ENCODE data around the gene BAHCC1.
"Not testable (repeated sequence)": the region's sequence is repeated elsewhere in the genome, so short reads cannot be mapped to it uniquely, and the experiment has no call there.

The BAHCC1 gene

DNA sequence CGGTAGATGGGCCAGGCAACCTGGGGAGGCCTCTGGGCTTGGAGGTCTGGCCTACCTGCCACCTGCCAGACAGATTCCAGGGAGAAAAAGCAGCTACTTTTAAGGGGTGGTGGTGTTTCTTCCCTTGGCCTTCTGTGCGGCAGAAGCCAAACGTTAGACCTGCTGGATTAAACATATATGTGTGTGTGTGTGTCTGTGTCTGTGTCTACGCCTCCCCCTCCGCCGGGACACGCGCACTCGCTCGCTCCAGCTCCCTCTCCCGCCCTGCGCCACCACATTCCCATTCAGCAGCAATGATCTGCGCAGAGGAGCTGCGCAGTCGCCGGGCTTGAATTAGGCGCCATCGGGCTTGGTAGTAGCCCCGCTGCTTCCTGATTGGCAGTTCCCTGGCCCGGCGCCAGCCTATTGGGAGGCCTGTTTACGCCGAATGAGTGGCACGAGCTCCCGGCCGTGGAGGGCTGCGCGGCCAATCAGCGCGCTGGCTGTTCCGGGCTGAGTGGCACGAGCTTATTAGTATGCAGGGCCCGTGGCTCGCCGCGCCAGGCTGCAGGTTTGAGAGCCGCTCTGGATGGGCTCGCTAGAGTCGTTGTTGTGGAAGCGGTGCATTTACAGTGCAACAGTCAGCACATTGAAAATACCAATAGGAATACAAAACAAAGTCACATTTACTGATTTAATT lies at the start of gene BAHCC1:
TSS of gene BAHCC1 (plus strand) at position 537 of the 679 bp plus-strand sequence. CDS start 4,283 bp downstream, outside the sequence.
- peak; percentile 87 for FAIRE-seq

DNA sequence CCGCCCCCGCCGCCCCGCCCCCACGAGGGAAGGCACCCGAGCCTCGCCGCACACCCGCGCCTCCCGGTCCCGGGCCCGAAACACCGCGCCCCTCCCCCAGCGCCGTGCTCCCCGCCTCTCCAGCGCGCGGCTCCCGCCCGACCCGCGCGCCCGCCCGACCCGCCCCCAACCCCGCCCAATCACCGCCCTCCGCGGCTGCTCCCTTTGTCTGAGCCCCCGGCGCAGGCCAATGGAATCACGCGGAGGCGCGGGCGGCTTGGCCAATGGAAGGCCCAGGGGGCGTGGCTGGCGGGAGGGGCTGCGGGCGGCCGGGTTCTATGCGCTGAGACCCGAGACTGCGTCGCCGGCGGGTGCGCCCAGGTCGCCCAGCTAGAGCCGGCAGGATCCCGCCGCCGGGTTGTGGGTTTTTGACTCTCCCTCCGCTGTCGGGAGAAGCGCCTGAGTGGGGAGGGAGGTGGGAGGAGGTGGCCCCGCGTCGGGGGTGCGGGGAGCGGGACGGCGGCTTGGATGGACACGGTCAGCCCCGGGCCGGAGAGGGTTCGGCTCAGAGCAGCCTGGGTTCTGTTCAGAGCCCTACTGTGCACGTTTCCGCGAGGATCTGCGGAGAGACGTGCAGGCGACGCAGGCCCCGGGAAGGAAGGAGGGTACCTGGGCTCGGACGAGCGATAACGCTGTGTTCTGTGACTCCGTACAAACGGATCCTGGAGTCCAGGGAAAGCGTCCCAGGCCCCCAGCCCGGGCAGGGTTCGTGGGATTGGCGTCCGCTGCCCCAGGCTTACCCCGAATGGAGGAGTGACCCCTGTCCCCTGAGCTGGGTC lies 49.0 kb upstream of the BAHCC1 start:
- FAIRE-seq: no peak

DNA sequence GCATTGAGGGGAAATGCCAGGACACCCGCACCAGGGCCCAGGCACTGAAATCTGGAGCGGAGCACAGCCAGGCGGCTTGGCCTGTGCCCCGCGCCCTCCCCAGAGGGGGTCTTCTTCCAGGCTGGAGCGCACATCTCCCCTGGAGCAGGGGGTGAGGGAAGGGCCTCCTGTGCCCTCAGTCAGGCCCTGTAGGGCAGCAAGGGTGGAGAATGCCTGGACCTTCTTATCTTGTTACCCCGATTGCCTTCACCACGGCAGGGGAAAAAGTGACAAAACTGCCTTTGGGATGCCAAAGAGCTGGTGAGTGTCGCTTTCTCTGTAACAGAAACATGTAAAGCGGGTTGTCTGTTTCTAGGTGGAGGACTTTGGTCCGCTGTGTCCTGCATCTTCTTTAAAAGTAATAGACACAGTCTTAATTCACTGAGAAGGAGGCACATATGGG lies 48.3 kb upstream of the BAHCC1 start:
- FAIRE-seq: no peak

DNA sequence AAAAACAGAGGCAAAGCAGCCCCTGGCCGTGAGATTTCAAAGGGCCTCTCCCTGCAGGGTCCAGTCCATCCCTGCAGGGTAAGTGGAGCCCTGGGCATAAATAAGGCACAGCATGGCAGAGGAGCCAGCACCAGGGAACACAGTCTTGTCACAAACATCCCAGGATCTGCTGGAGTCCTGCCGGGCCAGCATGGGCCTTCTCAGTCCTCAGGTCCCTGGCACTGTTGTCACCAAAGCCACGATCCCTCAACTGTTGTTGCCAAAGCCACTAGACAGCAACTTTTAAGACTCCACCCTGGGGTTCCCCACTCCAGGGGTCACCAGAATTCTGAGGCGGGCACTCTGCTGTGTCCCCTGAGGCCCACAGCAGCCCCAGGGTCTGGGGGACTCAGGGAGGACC lies 47.8 kb upstream of the BAHCC1 start:
- FAIRE-seq: no peak

DNA sequence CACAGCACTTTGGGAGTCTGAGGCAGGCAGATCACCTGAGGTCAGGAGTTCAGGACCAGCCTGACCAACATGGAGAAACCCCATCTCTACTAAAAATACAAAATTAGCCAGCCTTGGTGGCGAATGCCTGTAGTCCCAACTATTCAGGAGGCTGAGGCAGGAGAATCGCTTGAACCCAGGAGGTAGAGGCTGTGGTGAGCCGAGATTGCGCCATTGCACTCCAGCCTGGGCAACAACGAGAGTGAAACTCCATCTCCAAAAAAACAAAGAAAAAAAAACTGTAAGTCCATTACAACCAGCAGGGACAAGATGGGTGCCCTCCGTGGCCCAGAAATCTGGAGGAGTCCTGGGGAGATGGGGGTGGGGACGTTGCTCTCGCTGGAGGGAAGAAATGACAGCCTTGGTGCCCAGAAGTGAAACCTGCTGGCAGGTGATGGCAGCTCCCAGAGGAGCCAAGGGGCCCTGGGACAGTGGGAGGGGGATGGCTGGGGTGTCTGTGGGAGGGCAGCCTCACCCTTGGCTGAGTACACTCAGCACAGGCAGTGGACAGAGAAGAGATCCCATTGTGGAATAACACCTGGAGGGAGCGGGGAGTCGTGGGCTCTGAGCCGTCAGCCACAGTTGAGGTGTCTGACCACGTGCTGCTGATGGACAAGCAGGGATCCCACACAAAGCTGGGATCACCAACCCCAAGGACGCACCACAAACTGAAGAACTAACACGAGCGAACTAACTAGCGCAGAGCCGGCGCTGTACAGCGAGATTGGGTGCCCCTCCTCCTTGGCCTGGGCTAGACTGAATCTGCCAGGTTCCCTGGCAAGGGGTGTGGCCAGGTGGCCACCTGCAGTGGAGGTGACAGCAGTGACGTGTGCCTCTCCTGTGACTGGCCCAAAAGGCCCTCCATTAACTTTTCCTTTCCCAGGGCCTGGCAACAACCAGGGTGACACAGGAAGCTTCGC lies 46.9 kb upstream of the BAHCC1 start:
- FAIRE-seq: no peak

DNA sequence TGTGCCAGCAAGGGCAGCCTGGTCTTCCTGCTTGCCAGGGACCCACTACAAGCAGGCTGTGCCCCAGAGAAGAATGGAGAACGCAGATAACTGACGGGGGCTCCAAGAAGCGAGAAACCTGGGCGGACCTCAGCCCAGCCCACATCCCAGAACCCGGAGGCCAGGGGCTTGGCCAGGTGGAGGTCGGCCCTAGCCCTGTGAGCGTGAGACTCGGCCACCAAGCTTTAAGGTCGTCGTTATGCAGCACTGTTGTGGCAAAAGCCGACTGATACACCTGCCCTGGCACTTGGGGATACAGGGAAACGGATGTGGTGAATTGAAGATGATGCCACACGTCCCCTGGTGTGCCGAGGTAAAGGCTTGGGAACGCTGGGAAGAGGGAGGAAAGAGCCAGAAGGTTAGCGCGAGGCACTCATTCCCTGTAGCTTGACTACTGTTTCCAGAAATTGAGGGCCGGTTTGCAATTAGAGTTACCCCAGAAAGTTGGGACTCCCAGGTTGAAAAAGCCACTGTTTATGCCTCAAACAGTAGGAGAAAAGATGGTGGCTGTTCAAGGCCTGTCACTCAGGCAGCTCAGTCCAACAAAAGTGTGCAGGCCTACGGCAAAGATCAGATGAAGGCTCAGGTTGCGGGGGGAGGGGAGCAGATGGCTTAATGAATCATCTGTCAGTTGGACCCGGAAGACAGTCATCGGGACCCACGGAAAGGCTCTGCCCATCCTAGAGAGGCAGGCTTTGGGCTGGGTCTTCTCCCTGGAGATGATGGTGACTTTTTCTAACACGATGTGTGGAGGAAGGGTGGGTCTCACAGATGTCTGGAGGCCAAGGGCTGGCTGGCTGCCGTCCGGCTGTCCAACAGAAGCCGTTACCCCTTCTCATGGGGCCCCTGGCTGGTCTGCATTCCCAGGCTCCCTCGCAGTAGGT lies 45.6 kb upstream of the BAHCC1 start:
- no peak for FAIRE-seq

DNA sequence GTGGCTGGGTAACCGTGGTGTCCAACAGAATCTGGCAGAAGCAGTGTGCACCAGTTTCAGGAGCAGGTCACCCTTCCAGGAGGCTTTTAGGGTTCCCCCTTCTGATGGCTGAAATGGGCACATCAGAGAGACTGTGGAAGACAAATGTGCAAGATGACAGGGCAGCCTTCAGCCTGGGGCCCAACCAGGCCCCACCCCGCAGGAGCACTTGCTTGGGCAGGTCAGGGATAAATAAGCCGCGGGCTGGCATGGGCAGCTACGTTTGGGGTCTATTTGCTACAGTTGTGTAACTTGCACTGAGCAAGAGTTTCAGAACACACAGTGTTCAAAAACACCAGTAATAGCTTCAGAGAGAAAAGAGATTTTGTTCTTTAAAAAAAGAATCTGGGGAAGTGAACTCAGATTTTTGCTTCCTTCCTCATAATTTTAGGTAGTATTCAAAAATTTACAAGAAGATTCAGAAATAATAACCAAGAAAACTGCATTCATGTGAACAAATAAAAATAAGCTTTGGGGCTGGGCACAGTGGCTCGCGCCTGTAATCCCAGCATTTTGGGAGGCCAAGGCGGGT lies 44.9 kb upstream of the BAHCC1 start:
- FAIRE-seq: no peak

DNA sequence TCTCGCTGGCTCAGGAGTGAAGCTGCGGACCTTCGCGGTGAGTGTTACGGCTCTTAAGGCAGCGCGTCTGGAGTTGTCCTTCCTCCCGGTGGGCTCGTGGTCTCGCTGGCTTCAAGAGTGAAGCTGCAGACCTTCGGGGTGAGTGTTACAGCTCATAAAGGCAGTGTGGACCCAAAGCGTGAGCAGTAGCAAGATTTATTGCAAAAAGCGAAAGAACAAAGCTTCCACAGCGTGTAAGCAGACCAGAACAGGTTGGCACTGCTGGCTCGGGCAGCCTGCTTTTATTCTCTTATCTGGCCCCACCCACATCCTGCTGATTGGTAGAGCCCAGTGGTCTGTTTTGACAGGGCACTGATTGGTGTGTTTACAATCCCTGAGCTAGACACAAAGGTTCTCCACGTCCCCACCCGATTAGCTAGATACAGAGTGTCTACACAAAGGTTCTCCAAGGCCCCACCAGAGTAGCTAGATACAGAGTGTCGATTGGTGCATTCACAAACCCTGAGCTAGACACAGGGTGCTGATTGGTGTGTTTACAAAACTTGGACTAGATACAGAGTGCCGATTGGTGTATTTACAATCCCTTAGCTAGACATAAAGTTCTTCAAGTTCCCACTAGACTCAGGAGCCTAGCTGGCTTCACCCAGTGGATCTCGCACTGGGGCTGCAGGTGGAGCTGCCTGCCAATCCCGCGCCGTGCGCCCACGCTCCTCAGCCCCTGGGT lies 43.8 kb upstream of the BAHCC1 start:
- FAIRE-seq: not testable (repeated sequence)

DNA sequence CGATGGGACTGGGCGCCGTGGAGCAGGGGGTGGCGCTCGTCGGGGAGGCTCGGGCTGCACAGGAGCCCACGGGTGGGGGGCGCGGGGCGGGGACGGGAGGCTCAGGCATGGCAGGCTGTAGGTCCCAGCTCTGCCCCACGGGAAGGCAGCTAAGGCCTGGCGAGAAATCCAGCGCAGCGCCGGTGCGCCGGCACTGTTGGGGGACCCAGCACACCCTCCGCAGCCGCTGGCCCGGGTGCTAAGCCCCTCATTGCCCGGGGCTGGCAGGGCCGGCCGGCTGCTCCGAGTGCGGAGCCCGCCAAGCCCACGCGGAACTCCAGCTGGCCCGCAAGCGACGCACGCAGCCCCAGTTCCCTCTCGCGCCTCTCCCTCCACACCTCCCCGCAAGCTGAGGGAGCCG lies 43.2 kb upstream of the BAHCC1 start:
- not testable (repeated sequence) for FAIRE-seq

DNA sequence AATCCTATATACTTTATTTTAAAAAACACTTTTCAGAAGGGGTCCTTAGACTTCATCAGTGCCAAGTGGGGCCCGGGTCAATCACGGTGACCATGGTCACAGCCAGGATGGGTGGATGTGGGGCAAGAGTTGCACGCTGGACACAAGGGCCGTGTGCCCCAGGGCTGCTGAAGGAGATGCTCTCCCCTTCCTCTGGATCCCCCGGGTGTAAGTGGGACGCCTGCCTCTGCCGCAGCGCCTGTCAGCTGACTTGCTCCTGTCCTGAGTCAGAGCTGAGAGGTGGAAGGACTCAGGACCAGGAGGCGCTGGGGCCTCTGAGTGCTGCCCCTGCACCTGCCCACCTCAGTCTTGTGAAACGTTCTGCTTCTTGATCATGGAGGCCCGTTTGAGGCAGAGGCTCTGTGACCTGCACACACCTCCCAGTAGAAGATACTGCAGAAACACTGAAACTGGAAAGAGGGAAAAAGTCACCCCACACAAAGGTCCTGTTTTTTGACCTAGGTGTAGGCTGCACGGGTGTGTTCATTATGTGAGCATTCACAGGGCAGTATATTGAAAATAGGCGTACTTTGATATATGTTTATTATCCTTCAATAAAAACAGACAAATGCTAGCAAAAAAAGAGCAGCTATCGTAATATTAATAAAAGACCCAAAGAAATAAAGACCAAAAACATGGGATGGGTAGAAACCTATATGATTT lies 40.9 kb upstream of the BAHCC1 start:
- no peak for FAIRE-seq

DNA sequence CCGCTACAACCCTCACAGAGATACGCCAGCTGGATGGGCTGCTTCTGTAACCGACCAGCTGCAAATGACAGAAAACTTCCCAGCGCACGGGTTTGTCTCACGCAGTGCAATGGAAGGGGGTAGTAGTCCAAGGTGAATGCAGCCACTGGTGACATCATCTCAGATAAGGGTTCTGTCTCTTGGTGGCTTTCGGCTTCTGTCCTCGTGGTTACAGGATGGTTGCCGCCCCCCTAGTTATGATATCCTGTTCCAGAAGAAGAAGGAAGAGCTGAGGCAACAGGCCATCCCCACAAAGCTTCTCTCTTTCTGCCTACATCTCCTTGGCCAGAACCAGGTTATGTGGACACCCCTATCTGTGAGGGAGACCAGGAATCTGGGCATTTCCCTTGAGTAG lies 40.3 kb upstream of the BAHCC1 start:
- FAIRE-seq: no peak

DNA sequence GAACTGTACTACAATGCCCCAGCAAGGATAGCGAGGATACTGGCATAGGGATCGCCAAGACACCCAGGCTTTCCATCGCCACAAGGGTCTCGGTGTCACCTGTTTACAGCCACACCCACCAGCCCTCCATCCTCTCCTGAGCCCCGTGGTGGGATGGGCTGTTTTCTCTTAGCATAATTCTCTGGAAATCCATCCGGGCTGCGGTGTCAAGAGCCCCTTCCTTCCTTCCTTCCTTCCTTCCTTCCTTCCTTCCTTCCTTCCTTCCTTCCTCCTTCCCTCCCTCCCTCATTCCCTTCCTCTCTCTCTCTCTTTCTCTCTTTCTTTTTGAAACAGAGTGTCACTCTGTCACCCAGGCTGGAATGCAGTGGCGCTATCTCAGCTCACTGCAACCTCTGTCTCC lies 36.0 kb upstream of the BAHCC1 start:
- no peak for FAIRE-seq

DNA sequence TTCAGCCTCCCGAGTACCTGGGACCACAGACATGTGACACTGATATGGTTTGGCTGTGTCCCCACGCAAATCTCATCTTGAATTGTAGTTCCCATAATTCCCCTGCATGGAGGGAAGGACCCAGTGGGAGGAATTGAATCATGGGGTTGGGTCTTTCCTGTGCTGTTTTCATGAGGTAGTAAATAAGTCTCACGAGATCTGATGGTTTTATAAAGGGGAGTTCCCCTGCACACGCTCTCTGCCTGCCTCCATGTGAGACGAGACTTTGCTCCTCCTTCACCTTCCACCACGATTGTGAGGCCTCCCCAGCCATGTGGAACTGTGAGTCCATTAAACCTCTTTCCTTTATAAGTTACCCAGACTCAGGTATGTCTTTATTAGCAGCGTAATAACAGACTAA lies 33.3 kb upstream of the BAHCC1 start:
- not testable (repeated sequence) for FAIRE-seq

DNA sequence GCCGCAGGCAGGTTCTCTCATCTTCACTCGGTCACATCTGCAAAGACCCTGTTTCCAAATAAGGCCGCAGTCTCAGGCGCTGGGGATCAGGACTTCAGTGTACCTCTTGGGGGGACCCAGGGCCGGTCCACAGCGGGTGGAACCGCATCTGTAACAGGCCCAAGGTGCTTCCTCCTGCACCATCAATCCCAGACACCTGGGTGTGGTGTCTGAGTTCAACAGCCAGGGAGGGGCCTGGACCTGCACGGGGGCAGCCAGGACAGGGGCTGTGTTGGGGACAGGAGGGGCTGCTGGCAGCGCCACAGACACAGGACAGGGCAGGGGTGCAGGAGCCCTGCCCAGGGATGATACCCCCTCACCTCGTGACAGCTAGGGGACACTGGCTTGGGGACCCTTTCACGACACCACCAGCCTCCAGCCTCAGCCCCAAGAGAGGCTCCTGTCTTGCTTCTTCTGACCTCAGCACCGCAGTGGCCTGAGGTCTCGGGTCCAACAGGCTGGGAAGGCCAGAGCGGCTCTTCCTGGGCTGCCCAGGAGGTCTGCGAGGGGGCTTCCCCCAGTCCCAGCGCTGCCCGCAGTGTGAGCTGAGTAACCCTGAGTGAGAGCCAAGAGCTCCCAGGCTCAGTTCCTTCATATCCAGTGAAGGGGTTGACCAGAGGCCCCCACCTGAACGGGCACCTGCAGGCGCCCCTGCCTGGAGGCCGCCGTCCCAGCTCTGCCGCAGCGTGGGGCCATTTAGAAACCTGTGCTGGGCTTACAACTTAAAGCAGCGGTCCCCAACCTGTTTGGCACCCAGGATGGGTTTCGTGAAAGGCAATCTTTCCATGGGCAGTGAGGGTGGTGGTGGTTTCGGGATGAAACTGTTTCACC lies 30.7 kb upstream of the BAHCC1 start:
- no peak for FAIRE-seq

DNA sequence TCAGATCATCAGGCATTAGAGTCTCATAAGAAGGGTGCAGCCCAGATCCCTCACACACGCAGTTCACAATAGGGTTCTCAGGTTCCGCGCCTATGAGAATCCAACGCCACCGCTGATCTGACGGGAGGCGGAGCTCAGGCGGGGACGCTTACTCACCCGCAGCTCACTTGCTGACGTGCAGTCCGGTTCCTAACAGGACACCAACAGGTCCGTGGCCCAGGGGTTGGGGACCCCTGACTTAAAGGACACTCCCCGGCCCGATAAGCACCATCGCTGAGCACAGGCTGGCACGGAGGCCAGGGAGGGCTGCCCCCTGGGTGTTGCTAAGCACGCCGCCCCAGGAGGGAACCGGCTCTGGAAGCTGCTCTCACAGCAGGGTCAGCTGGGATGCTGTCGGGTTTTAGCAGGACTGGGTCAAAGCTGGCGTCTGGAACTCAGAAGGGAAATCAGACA lies 30.1 kb upstream of the BAHCC1 start:
- no peak for FAIRE-seq

DNA sequence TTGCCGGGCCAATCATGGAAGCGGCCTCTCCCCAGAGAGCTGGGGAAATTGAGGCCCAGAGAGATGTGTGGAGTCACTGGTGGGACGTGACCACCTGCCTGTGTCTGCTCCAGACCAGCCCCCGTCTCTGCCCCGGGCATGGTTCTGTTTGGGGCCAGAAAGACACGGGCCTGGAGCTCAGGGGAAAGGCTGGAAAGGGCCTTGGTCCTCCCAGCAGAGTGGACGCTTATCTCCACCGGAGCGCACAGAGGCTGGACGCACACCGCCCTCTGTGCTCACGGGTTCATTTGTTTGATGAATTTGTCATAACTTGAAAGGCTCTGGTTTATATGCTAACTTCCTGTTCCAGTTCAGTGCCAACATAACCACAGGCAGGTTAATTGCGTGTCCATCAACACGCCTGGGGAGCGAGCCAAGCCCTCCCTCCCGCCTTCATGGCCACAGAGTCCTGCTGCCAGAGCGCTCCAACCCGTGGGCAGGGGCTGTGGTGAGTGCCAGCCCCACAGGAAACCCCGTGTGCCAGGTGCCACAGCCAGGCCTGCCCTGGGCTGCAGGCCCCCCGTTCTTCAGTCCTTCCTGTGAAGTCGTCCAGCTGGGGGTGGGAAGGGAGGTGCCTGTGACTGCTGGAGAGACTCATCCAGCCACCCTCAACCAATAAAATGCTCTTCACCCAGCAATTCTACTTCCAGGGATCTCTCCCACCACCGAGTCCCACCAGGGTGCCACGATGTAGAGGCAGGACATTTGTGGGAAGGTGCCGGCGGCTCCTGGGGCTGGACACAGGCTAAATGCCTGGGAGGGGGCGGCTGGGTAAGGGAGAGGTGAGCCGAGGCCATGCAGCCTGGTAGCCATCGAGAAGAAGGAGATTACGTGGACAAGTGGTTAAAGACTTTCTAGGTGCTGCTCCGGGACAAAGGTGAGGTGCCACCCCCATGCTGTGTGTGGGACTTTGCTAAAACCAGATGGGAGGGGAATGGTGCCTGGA lies 29.4 kb upstream of the BAHCC1 start:
- no peak for FAIRE-seq

DNA sequence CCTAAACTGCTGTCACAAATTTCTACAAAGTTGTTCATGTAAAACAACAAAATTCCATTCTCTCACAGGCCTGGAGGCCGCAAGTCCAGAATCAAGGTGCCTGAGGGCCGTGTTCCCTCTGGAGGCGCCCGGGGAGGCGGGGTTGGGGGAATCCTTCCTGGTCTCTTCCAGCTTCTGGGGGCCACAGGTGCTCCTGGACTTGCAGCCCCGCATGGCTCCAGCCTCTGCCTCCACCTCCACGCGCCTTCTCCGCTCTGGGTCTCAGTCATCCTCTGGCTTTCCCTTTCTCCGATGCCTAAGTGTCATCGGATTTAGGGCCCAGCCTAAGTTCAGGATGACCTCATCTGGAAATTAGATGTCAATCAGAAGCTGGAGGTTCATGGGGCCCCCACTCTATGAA lies 28.6 kb upstream of the BAHCC1 start:
- no peak for FAIRE-seq

DNA sequence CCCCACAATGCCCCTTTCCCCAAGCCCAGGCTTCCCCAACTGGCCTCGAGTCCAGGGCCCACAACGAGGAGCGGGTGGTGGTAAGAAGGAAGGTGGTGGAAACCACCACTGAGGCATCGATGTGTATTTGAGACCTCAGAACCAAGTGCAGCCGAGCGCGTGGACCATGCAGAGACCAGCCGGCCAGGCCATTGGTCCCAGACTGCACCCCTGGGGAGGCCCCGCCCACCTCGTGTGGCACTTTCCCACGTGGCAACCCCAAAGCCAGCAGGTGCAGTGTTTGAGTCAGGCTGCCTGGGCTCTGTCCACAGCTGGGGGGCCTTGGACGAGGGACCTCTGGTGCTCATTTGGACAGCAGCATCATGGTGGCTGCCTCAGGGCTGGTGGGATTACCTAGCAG lies 28.1 kb upstream of the BAHCC1 start:
- no peak for FAIRE-seq

Measured in endometrium (tissue), 2 donors.